Common myeloid progenitor, CD34-positive (primary cell): ENCODE measurements around the gene MAPKAPK2.

Experiments used
- CTCF ChIA-PET: fragments of 350-600 bp; sonication (Branson Sonifier 250); formaldehyde crosslinking; loops from one replicate; lab custom pipeline; 2021; ENCODE audit warnings: antibody characterized with exemption; lab: Charles Lee
- POLR2A ChIA-PET: fragments of 350-600 bp; sonication (Branson Sonifier 250); formaldehyde crosslinking; loops from one replicate; lab custom pipeline; 2021; ENCODE audit warnings: antibody characterized with exemption; lab: Charles Lee
- DNase-seq, 3 donors: peaks; one replicate each; pipeline versions ENCODE4 v3.0.0 to v3.0.0-alpha.2; 2013
- H3K27ac ChIP-seq, 2 experiments: 1 replicate in 1 of 2; 2 replicates in 1 of 2; pipeline ENCODE4 v1.7.0; 2013; ENCODE audit warnings: inconsistent platforms in 2 of 2, low read length in 2 of 2, mild to moderate bottlenecking in 2 of 2, low read depth in 1 of 2, moderate library complexity in 1 of 2; ENCODE audit not compliant: severe bottlenecking in 2 of 2, insufficient read depth in 1 of 2, poor library complexity in 1 of 2
- H3K27me3 ChIP-seq, 5 experiments: replicated peaks in 2 of 5; 1 replicate in 3 of 5; 2 replicates in 2 of 5; pipeline versions ENCODE4 v1.6.1 to v1.7.0; 2013; ENCODE audit warnings: low read length in 4 of 5, mild to moderate bottlenecking in 2 of 5, moderate library complexity in 2 of 5, inconsistent platforms in 1 of 5; ENCODE audit not compliant: insufficient read depth in 5 of 5, control insufficient read depth in 4 of 5
- H3K36me3 ChIP-seq, 4 experiments: 1 replicate in 2 of 4; 2 replicates in 2 of 4; pipeline versions ENCODE4 v1.6.1 to v1.7.0; 2013; ENCODE audit warnings: low read length in 3 of 4, control low read depth in 1 of 4, mild to moderate bottlenecking in 1 of 4; ENCODE audit not compliant: control insufficient read depth in 4 of 4, insufficient read depth in 4 of 4
- H3K4me1 ChIP-seq, 4 experiments: 1 replicate in 3 of 4; 2 replicates in 1 of 4; pipeline versions ENCODE4 v1.6.1 to v1.7.1; 2013; ENCODE audit warnings: low read length in 3 of 4, mild to moderate bottlenecking in 3 of 4, control low read depth in 1 of 4, inconsistent platforms in 1 of 4, moderate library complexity in 1 of 4; ENCODE audit not compliant: control insufficient read depth in 4 of 4, insufficient read depth in 4 of 4; ENCODE audit errors: control extremely low read depth in 1 of 4
- H3K4me3 ChIP-seq, 7 experiments: 1 replicate in 4 of 7; 2 replicates in 3 of 7; pipeline versions ENCODE4 v1.5.1 to v1.7.0; 2013; ENCODE audit warnings: mild to moderate bottlenecking in 7 of 7, low read length in 6 of 7, moderate library complexity in 6 of 7, inconsistent platforms in 2 of 7, low read depth in 2 of 7, control low read depth in 1 of 7; ENCODE audit not compliant: insufficient read depth in 4 of 7, control insufficient read depth in 1 of 7; ENCODE audit errors: extremely low read depth in 1 of 7
- H3K9me3 ChIP-seq, 5 experiments: 1 replicate in 4 of 5; 2 replicates in 1 of 5; pipeline versions ENCODE4 v1.6.1 to v1.7.1; 2013; ENCODE audit warnings: low read length in 4 of 5, mild to moderate bottlenecking in 2 of 5, inconsistent platforms in 1 of 5, low read depth in 1 of 5, moderate library complexity in 1 of 5; ENCODE audit not compliant: control insufficient read depth in 4 of 5, insufficient read depth in 2 of 5; ENCODE audit errors: control extremely low read depth in 1 of 5
- WGBS: methylation state at CpG from one replicate; pipeline ENCODE4 v1.1.5; 2013; ENCODE audit not compliant: insufficient coverage; 5-methylcytosine and 5-hydroxymethylcytosine counted together

Gene MAPKAPK2

DNA sequence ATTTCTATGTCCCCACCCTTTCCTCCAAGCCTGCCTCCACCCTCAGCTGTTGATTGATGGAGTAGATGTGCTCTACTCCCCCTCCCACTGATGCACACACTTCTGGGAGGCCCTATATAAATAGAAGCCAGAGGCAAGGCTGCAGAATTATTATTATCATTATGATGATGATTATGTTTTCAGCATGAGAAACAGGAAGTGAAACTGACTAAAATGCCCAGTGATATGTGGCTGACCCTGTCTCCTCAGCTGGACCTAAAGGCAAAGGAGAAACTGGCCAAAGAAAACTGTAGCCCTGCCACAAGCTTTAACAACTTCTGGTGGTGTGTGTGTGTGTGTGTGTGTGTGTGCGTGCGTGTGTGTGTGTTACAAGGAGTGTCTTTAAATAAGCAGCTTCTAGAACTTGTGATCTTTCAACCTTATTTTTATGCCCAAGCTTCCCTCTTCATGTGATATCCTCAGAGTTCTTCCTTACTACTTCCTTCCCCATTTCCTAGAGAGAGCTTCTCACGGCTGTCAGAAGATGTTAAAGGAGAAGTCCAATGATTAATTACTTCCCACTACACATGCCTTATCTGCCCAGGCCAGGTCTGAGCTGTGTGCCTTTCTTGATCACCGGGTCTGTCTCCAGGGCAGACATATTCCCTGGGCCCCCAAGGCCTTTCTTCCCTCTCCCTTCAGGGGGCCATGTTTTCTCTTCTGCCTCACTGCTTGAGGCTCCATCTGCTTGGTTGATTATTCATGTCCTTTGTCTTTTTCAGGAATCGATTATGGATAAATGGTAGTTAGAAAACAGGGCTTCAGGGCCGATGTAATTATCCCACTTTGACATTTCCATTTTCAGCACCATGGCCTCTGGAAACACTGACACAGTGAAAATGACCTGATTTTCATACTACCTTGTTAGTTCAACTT lies 11.6 kb upstream of the MAPKAPK2 start:
- 15% methylated on average over 4 of the region's 6 CpGs for WGBS
- Histone ChIP-seq H3K9me3 (no peaks in the 10 kb centered on the region), H3K4me3 (peak overlapping the region in 1 of 7 experiments; percentile 11), H3K36me3 (no peaks in the 10 kb centered on the region), H3K4me1 (peaks cover 10 to 39% (median 31%) of the 10 kb centered on the region in 4 experiments), H3K27ac (no peak overlapping the region), H3K27me3 (no peaks in the 10 kb centered on the region)
- ChIA-PET CTCF (interaction anchor here (0.8 to 31.8 kb wide), 12 partner anchors 10 to 194 kb away, joined by 3 to 989 read pairs (median 4); partner anchors contain the start of gene DYRK3), POLR2A (interaction anchor here (0.8 to 1.2 kb wide), 2 partner anchors 9 to 38 kb away, joined by 3 to 5 read pairs; partner anchors contain the start of gene DYRK3)
- DNase-seq = peak; percentile 77 to 93 (median 87)

- H3K9me3 ChIP-seq = no peaks in the 10 kb centered on the region
- peaks cover 10 to 31% (median 26%) of the 10 kb centered on the region in 4 experiments for H3K4me1 ChIP-seq
- ChIA-PET CTCF (interaction anchor here (0.7 to 31.8 kb wide), 7 partner anchors 8 to 195 kb away, joined by 3 to 989 read pairs (median 4); partner anchors contain the start of gene DYRK3), POLR2A (no interaction called here)
- H3K36me3 ChIP-seq = no peaks in the 10 kb centered on the region
- 100% methylated on average over 3 of the region's 3 CpGs for WGBS
- no peak for DNase-seq
- no peaks in the 10 kb centered on the region for H3K27me3 ChIP-seq
- H3K27ac ChIP-seq = no peak overlapping the region
- no peak overlapping the region for H3K4me3 ChIP-seq
Measured at GRCh38 chr1:206674236-206674635, 10.5 kb upstream of the MAPKAPK2 start.

GRCh38 chr1:206674745-206675175 lies 9.9 kb upstream of the MAPKAPK2 start:
- POLR2A ChIA-PET = no interaction called here
- DNase-seq = no peak
- WGBS = 100% methylated on average over 1 of the region's 1 CpG
- no peak overlapping the region for H3K27ac ChIP-seq
- CTCF ChIA-PET = interaction anchor here (1.1 to 31.8 kb wide), 4 partner anchors 8 to 33 kb away, joined by 3 to 989 read pairs (median 26); partner anchors contain the start of gene DYRK3
- peaks cover 10 to 31% (median 28%) of the 10 kb centered on the region in 4 experiments for H3K4me1 ChIP-seq
- H3K4me3 ChIP-seq = no peak overlapping the region
- H3K9me3 ChIP-seq = no peaks in the 10 kb centered on the region
- H3K36me3 ChIP-seq = no peaks in the 10 kb centered on the region
- no peaks in the 10 kb centered on the region for H3K27me3 ChIP-seq

- Histone ChIP-seq H3K27me3 (no peaks in the 10 kb centered on the region), H3K9me3 (no peaks in the 10 kb centered on the region), H3K36me3 (no peaks in the 10 kb centered on the region), H3K4me1 (peaks cover 10 to 32% (median 29%) of the 10 kb centered on the region in 4 experiments), H3K27ac (no peak overlapping the region), H3K4me3 (no peak overlapping the region)
- CTCF ChIA-PET = interaction anchor here (5.1 to 31.8 kb wide), 2 partner anchors 13 to 34 kb away, joined by 50 to 989 read pairs; partner anchors contain the start of gene DYRK3
- no peak for DNase-seq
- POLR2A ChIA-PET = no interaction called here
- 17% methylated on average over 2 of the region's 2 CpGs for WGBS
Measured at GRCh38 chr1:206676499-206676898, 8.2 kb upstream of the MAPKAPK2 start.

- no CpG with 5 or more reads among the region's 3 CpGs for WGBS
- ChIA-PET POLR2A (no interaction called here), CTCF (interaction anchor here (1.3 to 1.6 kb wide), 3 partner anchors 12 to 32 kb away, joined by 3 to 6 read pairs (median 3); no protein-coding TSS in a partner anchor)
- Histone ChIP-seq H3K27ac (no peak overlapping the region), H3K9me3 (no peaks in the 10 kb centered on the region), H3K4me1 (peaks cover 4 to 24% (median 13%) of the 10 kb centered on the region in 4 experiments), H3K27me3 (peaks cover 0 to under 1% (median 0%) of the 10 kb centered on the region in 5 experiments), H3K36me3 (no peaks in the 10 kb centered on the region), H3K4me3 (no peak overlapping the region)
- DNase-seq = no peak
Measured at GRCh38 chr1:206678490-206678889, 6.2 kb upstream of the MAPKAPK2 start.

GRCh38 chr1:206679738-206680211 lies 4.9 kb upstream of the MAPKAPK2 start:
- POLR2A ChIA-PET = interaction anchor here (0.6 kb wide), 1 partner anchor 14 kb away, joined by 4 read pairs; no protein-coding TSS in a partner anchor
- Histone ChIP-seq H3K27me3 (peaks cover 0 to 5% (median 0%) of the 10 kb centered on the region in 5 experiments), H3K27ac (no peak overlapping the region), H3K4me1 (peaks cover 0 to 21% (median 10%) of the 10 kb centered on the region in 4 experiments), H3K4me3 (peak overlapping the region in 2 of 7 experiments; percentile 6 to 19), H3K36me3 (no peaks in the 10 kb centered on the region), H3K9me3 (no peaks in the 10 kb centered on the region)
- CTCF ChIA-PET = interaction anchor here (1.3 to 2.7 kb wide), 7 partner anchors 10 to 59 kb away, joined by 3 to 10 read pairs (median 3); no protein-coding TSS in a partner anchor
- DNase-seq = peak; percentile 31 to 74 (median 60)
- WGBS = 100% methylated on average over 1 of the region's 5 CpGs
